Osteocyte (in vitro differentiated cells): ENCODE measurements around the gene CAND2. TPM values are rescaled to one million over a fixed set of nuclear protein-coding genes. Genes with fewer than 3 reads are reported as not detected.

Experiments
- DNase-seq: peaks from one replicate; pipeline ENCODE4 v3.0.0; 2021; ENCODE audit warnings: mixed read lengths; ENCODE audit not compliant: unreplicated experiment; ENCODE audit errors: extremely low spot score
- H3K27ac Mint-ChIP-seq: one replicate; pipeline ENCODE4 v1.8.0; 2021; ENCODE audit warnings: mild to moderate bottlenecking, mixed read lengths; ENCODE audit not compliant: unreplicated experiment
- H3K27me3 Mint-ChIP-seq: one replicate; pipeline ENCODE4 v1.8.0; 2021; ENCODE audit warnings: mixed read lengths; ENCODE audit not compliant: unreplicated experiment
- H3K36me3 Mint-ChIP-seq: one replicate; pipeline ENCODE4 v1.8.0; 2021; ENCODE audit warnings: mixed read lengths; ENCODE audit not compliant: unreplicated experiment
- H3K4me1 Mint-ChIP-seq: one replicate; pipeline ENCODE4 v1.8.0; 2021; ENCODE audit warnings: mixed read lengths; ENCODE audit not compliant: unreplicated experiment
- H3K4me3 Mint-ChIP-seq: one replicate; pipeline ENCODE4 v1.8.0; 2021; ENCODE audit warnings: mild to moderate bottlenecking, moderate library complexity, mixed read lengths; ENCODE audit not compliant: unreplicated experiment
- H3K9me3 Mint-ChIP-seq: one replicate; pipeline ENCODE4 v1.8.0; 2021; ENCODE audit warnings: mixed read lengths; ENCODE audit not compliant: unreplicated experiment
- total RNA-seq: library from RNA; stranded (reverse); gene quantifications from 2 replicates; pipeline ENCODE4 v1.2.1, GENCODE V29; 2021
- TF ChIP-seq, protein P1 (sequence below): fragments of 200-600 bp; sonication (generic); IDR thresholded peaks from 2 replicates; pipeline ENCODE4 v1.5.0; 2021; ENCODE audit warnings: antibody characterized with exemption, mild to moderate bottlenecking, moderate library complexity

Gene CAND2
- total RNA-seq, 1 donor from 2014 or later = 10.4 TPM

- Mint-ChIP-seq H3K4me1 (peaks cover 6% of the 10 kb centered on the region), H3K27ac (no peak overlapping the region), H3K36me3 (no peaks in the 10 kb centered on the region), H3K27me3 (no peaks in the 10 kb centered on the region), H3K9me3 (no peaks in the 10 kb centered on the region), H3K4me3 (no peak overlapping the region)
- DNase-seq = no peak
- TF ChIP-seq, protein P1, sequence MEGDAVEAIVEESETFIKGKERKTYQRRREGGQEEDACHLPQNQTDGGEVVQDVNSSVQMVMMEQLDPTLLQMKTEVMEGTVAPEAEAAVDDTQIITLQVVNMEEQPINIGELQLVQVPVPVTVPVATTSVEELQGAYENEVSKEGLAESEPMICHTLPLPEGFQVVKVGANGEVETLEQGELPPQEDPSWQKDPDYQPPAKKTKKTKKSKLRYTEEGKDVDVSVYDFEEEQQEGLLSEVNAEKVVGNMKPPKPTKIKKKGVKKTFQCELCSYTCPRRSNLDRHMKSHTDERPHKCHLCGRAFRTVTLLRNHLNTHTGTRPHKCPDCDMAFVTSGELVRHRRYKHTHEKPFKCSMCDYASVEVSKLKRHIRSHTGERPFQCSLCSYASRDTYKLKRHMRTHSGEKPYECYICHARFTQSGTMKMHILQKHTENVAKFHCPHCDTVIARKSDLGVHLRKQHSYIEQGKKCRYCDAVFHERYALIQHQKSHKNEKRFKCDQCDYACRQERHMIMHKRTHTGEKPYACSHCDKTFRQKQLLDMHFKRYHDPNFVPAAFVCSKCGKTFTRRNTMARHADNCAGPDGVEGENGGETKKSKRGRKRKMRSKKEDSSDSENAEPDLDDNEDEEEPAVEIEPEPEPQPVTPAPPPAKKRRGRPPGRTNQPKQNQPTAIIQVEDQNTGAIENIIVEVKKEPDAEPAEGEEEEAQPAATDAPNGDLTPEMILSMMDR = no peak
Measured at GRCh38 chr3:12769761-12770160, 26.7 kb upstream of the CAND2 start.

DNA sequence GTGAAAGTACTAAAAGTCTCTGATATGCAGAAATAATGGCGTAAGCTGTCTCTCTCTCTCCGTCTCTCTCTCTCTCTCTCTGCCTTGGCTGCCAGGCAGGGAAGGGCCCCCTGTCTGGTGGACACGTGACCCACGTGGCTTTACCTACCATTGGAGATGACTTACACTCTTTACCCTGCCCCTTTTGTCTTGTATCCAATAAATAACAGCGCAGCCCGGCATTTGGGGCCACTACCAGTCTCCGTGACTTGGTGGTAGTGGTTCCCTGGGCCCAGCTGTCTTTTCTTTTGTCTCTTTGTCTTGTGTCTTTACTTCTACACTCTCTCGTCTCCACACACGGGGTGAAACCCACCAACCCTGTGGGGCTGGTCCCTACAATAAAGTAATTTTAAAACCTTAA, 25.2 kb upstream of the CAND2 start:
- Mint-ChIP-seq H3K4me3 (no peak overlapping the region), H3K36me3 (no peaks in the 10 kb centered on the region), H3K27ac (no peak overlapping the region), H3K4me1 (peaks cover 3% of the 10 kb centered on the region), H3K27me3 (no peaks in the 10 kb centered on the region), H3K9me3 (no peaks in the 10 kb centered on the region)
- TF ChIP-seq, protein P1 = no peak
- DNase-seq = no peak

DNA sequence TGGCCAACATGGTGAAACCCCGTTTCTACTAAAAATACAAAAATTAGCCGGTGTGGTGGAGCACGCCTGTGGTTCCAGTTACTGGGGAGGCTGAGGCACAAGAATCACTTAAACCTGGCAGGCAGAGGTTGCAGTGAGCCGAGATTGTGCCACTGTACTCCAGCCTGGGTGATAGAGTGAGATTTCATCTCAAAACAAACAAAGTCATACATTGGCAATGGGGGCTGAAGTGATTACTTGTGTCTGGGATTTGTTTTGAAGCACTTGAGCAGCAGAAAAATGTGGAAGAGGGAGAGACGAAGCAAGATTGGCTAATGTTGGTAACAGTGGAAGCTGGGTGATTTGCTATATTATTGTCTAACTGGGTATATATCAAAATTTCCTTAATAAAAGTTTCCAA, 24.0 kb upstream of the CAND2 start:
- TF ChIP-seq, protein P1 = no peak
- no peak overlapping the region for H3K4me3 Mint-ChIP-seq
- no peaks in the 10 kb centered on the region for H3K27me3 Mint-ChIP-seq
- no peaks in the 10 kb centered on the region for H3K4me1 Mint-ChIP-seq
- DNase-seq = no peak
- H3K36me3 Mint-ChIP-seq = no peaks in the 10 kb centered on the region
- H3K9me3 Mint-ChIP-seq = no peaks in the 10 kb centered on the region
- H3K27ac Mint-ChIP-seq = no peak overlapping the region

GRCh38 chr3:12773030-12773709, 23.3 kb upstream of the CAND2 start:
- no peak for DNase-seq
- H3K4me3 Mint-ChIP-seq = no peak overlapping the region
- no peaks in the 10 kb centered on the region for H3K9me3 Mint-ChIP-seq
- H3K36me3 Mint-ChIP-seq = no peaks in the 10 kb centered on the region
- TF ChIP-seq, protein P1 = no peak
- H3K4me1 Mint-ChIP-seq = no peaks in the 10 kb centered on the region
- no peaks in the 10 kb centered on the region for H3K27me3 Mint-ChIP-seq
- H3K27ac Mint-ChIP-seq = no peak overlapping the region

DNA sequence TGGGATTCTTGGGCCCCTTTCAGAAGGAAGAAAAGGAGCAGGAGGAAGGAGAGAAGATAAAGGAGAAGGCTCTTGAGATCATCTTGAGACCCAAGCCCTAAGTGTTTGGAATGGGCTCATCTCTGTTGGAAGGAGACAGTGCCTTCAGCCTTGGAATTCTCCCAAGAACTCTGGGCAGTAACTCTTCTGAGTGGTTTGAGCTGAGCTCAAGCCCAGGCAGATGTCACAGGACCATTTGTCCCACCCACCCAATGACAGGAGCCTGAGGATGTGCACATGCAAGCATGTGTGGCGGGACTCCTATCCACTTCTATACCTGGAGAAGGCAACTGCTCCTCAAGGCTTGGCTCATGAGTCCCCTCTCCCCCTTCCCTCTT, 22.8 kb upstream of the CAND2 start:
- no peak overlapping the region for H3K4me3 Mint-ChIP-seq
- no peaks in the 10 kb centered on the region for H3K27me3 Mint-ChIP-seq
- H3K36me3 Mint-ChIP-seq = no peaks in the 10 kb centered on the region
- H3K9me3 Mint-ChIP-seq = no peaks in the 10 kb centered on the region
- DNase-seq = no peak
- no peak overlapping the region for H3K27ac Mint-ChIP-seq
- no peaks in the 10 kb centered on the region for H3K4me1 Mint-ChIP-seq
- TF ChIP-seq, protein P1 = no peak
